Panc1 (cell line): ENCODE results near the gene ADCY4. TPM values are rescaled to one million over a fixed set of nuclear protein-coding genes. Genes with fewer than 3 reads are reported as not detected.
"Not testable (repeated sequence)": the region's sequence is repeated elsewhere in the genome, so short reads cannot be mapped to it uniquely, and the experiment has no call there.

Source experiments
- ATAC-seq: fragments of 200-7000 bp; cut with Tn5 transposase; 2 replicates; pipeline ENCODE4 v1.9.1; 2020; ENCODE audit warnings: mild to moderate bottlenecking, moderate library complexity
- BruUV-seq: library from RNA; stranded (reverse); fragments of 400-500 nt; replicated peaks from 2 replicates; lab custom pipeline; 2021; lab: Mats Ljungman, UMichigan
- CTCF ChIA-PET: fragments of 300-600 bp; sonication (Branson Sonifier 250); formaldehyde crosslinking; loops from one replicate; lab custom pipeline; 2022; ENCODE audit warnings: antibody characterized with exemption; lab: Charles Lee
- POLR2A ChIA-PET: fragments of 300-600 bp; sonication (Branson Sonifier 250); formaldehyde crosslinking; loops from one replicate; lab custom pipeline; 2022; ENCODE audit warnings: antibody characterized with exemption; lab: Charles Lee
- DNase-seq: peaks from one replicate; pipeline ENCODE4 v3.0.0-alpha.2; 2010; ENCODE audit warnings: low read depth, low spot score
- H3K27ac ChIP-seq: 2 replicates; pipeline ENCODE4 v1.5.1; 2011; ENCODE audit warnings: mild to moderate bottlenecking, low read length, inconsistent platforms
- H3K27me3 ChIP-seq: fragments of 200-500 bp; sonication (Bioruptor generic); 2 replicates; pipeline ENCODE4 v1.6.0; 2014; ENCODE audit warnings: low read length, inconsistent platforms; ENCODE audit not compliant: control insufficient read depth, insufficient read depth
- H3K36me3 ChIP-seq: fragments of 200-500 bp; sonication (Bioruptor generic); 2 replicates; pipeline ENCODE4 v1.5.1; 2014; ENCODE audit warnings: inconsistent platforms, mild to moderate bottlenecking, low read length, moderate library complexity; ENCODE audit not compliant: control insufficient read depth, insufficient read depth
- H3K4me1 ChIP-seq: 2 replicates; pipeline ENCODE4 v1.5.1; 2011; ENCODE audit warnings: inconsistent platforms, mild to moderate bottlenecking, low read length, moderate library complexity; ENCODE audit not compliant: control insufficient read depth, insufficient read depth
- H3K4me3 ChIP-seq, 2 experiments: 2 replicates each; pipeline ENCODE4 v1.5.1; 2011 to 2012; ENCODE audit warnings: low read depth in 2 of 2, low read length in 2 of 2, mild to moderate bottlenecking in 2 of 2, inconsistent platforms in 1 of 2, moderate library complexity in 1 of 2
- H3K9me3 ChIP-seq: fragments of 200-500 bp; sonication (Bioruptor generic); 2 replicates; pipeline ENCODE4 v1.5.1; 2014; ENCODE audit warnings: low read depth, mild to moderate bottlenecking, inconsistent platforms, low read length, moderate library complexity; ENCODE audit not compliant: control insufficient read depth, insufficient read depth
- POLR2AphosphoS5 ChIP-seq: IDR thresholded peaks from 2 replicates; pipeline ENCODE4 v1.6.1; 2012; ENCODE audit warnings: mild to moderate bottlenecking, low read depth, low read length, moderate library complexity
- SIN3A ChIP-seq: IDR thresholded peaks from 2 replicates; pipeline ENCODE4 v1.6.1; 2012; ENCODE audit warnings: low read depth, mild to moderate bottlenecking, low read length, moderate library complexity, borderline replicate concordance; ENCODE audit not compliant: insufficient read depth
- TCF7L2 ChIP-seq: IDR thresholded peaks from 2 replicates; pipeline ENCODE4 v1.6.1; 2011; ENCODE audit warnings: mild to moderate bottlenecking, low read depth, low read length, inconsistent platforms
- in situ Hi-C: cut with HindIII; loops from 2 replicates; pipeline ENCODE4 v1.10.0; 2016; ENCODE audit warnings: low sequenced_read_pairs, low pct_unique_long_range_greater_than_20kb
- intact Hi-C: fragments of 100-400 bp; cut with micrococcal nuclease; formaldehyde crosslinking; loops from one replicate; pipeline ENCODE4 v1.10.0; 2022; ENCODE audit not compliant: unreplicated experiment
- total RNA-seq: library from RNA; stranded (reverse); gene quantifications from one replicate; pipeline ENCODE4 v1.2.1, GENCODE V29; 2021; ENCODE audit not compliant: unreplicated experiment
- TF ChIP-seq, protein P1 (sequence below), 2 experiments: IDR thresholded peaks; 2 replicates each; pipeline ENCODE4 v1.6.1; 2011 to 2012; ENCODE audit warnings: low read depth in 2 of 2, control low read depth in 1 of 2, low read length in 1 of 2, mild to moderate bottlenecking in 1 of 2, moderate library complexity in 1 of 2; ENCODE audit not compliant: insufficient read depth in 1 of 2
- TF ChIP-seq, protein P2 (sequence below): fragments of 450-650 bp; IDR thresholded peaks from 2 replicates; pipeline ENCODE4 v1.5.1; 2017; ENCODE audit warnings: mild to moderate bottlenecking

The ADCY4 gene
- total RNA-seq, 1 experiment from 2014 or later, result 0.21 TPM

DNA sequence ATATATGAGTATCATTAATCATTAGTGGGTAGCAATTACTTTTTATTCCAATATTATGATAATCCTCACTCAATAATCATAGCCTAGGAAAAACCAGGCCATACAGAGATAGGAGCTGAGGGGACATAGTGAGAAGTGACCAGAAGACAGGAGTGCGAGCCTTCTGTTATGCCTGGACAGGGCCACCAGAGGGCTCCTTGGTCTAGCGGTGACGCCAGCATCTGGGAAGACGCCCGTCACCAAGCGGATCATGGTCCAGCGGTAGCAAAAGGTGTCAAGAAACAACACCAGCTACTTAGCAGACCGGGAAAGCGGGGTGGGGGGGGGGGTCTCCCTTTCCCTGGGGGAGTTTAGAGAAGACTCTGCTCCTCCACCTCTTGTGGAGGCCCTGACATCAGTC is 7.0 kb downstream of the ADCY4 start:
- H3K27ac ChIP-seq, in situ Hi-C loops: not testable (repeated sequence)

DNA sequence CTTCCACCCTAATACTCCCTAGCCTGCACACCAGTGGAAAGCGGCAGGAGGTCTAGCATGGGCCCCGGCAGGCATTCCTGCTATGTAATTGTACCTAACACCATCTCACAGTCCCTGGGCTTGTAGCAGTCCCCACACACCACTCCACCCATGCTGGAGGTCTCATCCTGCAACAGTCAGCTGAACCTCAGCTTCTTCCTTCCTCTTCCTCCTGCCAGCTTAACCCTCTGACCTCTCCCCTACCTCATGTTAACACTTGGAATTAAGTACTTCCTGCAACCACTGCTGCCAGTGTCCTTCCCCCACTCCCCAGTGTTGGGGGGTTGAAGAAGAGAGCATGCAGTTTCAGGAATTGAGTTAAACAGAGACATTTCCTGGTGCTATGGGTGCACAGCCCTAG is 7.6 kb downstream of the ADCY4 start:
- ChIA-PET CTCF (interaction anchor here (0.6 to 1.2 kb wide), 4 partner anchors 20 to 111 kb away, joined by 3 to 10 read pairs (median 6); partner anchors contain the start of genes CIDEB and RABGGTA), POLR2A (no interaction called here)
- Histone ChIP-seq H3K27me3 (no peaks in the 10 kb centered on the region), H3K36me3 (no peaks in the 10 kb centered on the region), H3K4me3 (no peak overlapping the region), H3K9me3 (no peaks in the 10 kb centered on the region), H3K27ac (no peak overlapping the region), H3K4me1 (no peaks in the 10 kb centered on the region)
- ATAC-seq (no peak), DNase-seq (no peak)
- intact Hi-C loops (no loop called here), in situ Hi-C loops (no loop called here)
- no peak for TF ChIP-seq TCF7L2
- TF ChIP-seq, protein P1, sequence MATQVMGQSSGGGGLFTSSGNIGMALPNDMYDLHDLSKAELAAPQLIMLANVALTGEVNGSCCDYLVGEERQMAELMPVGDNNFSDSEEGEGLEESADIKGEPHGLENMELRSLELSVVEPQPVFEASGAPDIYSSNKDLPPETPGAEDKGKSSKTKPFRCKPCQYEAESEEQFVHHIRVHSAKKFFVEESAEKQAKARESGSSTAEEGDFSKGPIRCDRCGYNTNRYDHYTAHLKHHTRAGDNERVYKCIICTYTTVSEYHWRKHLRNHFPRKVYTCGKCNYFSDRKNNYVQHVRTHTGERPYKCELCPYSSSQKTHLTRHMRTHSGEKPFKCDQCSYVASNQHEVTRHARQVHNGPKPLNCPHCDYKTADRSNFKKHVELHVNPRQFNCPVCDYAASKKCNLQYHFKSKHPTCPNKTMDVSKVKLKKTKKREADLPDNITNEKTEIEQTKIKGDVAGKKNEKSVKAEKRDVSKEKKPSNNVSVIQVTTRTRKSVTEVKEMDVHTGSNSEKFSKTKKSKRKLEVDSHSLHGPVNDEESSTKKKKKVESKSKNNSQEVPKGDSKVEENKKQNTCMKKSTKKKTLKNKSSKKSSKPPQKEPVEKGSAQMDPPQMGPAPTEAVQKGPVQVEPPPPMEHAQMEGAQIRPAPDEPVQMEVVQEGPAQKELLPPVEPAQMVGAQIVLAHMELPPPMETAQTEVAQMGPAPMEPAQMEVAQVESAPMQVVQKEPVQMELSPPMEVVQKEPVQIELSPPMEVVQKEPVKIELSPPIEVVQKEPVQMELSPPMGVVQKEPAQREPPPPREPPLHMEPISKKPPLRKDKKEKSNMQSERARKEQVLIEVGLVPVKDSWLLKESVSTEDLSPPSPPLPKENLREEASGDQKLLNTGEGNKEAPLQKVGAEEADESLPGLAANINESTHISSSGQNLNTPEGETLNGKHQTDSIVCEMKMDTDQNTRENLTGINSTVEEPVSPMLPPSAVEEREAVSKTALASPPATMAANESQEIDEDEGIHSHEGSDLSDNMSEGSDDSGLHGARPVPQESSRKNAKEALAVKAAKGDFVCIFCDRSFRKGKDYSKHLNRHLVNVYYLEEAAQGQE (IDR thresholded peaks at IDR 0.05; ENCODE audit: insufficient read depth in 1 of 2, low read depth in 2 of 2, low read length in 1 of 2), result no peak
- TF ChIP-seq, protein P2, sequence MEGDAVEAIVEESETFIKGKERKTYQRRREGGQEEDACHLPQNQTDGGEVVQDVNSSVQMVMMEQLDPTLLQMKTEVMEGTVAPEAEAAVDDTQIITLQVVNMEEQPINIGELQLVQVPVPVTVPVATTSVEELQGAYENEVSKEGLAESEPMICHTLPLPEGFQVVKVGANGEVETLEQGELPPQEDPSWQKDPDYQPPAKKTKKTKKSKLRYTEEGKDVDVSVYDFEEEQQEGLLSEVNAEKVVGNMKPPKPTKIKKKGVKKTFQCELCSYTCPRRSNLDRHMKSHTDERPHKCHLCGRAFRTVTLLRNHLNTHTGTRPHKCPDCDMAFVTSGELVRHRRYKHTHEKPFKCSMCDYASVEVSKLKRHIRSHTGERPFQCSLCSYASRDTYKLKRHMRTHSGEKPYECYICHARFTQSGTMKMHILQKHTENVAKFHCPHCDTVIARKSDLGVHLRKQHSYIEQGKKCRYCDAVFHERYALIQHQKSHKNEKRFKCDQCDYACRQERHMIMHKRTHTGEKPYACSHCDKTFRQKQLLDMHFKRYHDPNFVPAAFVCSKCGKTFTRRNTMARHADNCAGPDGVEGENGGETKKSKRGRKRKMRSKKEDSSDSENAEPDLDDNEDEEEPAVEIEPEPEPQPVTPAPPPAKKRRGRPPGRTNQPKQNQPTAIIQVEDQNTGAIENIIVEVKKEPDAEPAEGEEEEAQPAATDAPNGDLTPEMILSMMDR, result no peak
- no peak for TF ChIP-seq POLR2AphosphoS5
- no peak for TF ChIP-seq SIN3A
- no TSS peak for BruUV-seq

More for the DNA sequence above, 7.0 kb downstream of the ADCY4 start:
- H3K4me1 ChIP-seq, POLR2A ChIA-PET, DNase-seq, intact Hi-C loops, H3K27me3 ChIP-seq, ATAC-seq, BruUV-seq, H3K4me3 ChIP-seq, H3K9me3 ChIP-seq, H3K36me3 ChIP-seq: not testable (repeated sequence)
- TF ChIP-seq, protein P2, result peak; percentile 76
- CTCF ChIA-PET, result interaction anchor here (1.2 kb wide), 1 partner anchor 104 kb away, joined by 3 read pairs; no protein-coding TSS in a partner anchor
